ENCODE data around the gene PRPF40A.

PRPF40A gene

DNA sequence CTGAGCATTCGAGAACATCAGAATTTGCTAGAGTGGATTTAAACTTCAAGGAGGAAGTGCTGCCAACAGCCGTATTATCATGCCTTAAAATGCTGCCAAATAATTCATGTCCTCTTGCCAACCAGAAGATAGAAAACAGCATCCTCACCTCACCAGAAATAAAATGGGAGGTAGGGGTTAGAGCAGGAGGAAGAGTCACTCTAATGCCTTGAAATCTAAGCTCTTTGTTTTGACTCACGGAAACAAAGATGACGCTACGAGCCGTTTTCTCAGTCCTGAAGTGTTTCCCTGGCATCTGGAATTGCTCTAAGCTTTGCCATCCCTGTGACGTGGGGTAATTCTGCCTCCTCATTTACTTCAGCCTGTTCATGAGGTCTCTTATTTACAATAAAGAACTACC is 97.1 kb downstream of the PRPF40A start:
- no peak for DNase-seq (ENCODE audit: low read depth)

DNA sequence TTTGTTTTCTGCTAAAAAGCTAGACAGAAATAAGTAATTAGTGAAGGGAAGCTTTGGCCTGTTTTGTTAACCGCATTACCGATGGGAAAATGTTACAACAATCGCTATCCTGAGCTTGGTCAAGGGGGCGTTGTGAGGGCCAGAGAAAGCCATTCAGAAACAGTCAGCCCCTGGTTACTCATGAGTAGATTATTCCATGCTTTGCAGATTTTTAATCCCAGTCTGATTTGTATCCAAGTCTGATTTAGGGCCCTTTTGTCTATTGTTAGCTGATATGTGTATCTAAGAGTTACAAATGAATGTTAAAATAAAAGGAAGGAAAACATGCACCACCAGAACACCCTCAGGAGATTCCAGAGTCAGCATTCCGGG is 99.1 kb downstream of the PRPF40A start:
- DNase-seq (ENCODE audit: low read depth): no peak

DNA sequence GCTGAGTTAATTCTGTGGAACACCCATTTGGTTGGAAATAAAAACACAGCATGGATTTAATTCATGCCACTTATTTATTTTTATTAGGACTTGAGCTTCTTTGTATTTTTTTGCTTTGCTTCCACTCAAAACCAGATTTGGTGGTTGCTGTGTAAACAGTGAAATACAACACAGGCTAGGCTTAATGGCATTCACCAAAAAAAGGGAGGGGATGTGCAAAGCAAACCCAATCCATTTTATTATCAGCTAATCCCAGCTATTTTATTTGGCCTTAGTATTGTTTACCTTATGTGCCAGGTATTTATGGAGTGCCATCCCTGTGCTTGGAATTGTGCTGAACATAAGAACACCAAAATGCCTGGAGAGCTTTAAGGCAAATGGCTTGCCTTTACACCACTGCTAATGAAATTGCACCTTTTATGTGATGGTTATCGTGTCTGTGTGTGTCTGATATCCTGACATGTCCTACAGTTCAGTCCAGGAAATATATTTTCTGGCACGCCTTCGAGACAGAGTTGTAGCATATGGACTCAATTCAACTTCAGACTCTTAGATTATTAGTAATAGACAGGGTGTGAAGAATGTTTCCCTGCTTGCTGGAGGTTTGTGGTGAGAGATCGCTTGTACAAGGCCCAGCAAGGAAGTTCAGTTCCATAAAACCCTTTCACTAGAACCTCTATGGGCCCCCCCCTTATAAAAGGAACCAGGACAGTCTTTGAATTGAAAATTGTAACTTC is 99.6 kb downstream of the PRPF40A start:
- DNase-seq (ENCODE audit: low read depth): no peak

DNA sequence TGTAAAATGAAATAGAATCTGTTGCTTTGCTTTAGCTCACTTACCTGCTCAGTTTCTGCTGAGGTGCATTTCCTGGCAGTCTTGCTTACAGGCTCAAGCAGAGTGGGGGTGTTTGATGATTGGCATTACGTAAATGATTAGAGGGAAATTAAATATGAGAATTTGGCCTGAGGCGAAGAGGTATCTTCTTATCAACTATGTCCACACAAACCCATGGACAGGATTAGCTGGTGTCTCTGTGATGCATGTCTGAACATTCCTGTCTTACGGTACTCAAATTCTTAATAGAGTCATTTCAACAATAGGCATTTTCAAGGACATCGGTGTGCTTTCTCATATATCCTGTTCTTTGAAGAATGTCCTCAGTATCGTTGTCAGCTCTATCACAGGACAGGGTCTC is 102.1 kb downstream of the PRPF40A start:
- no peak for DNase-seq (ENCODE audit: low read depth)

DNA sequence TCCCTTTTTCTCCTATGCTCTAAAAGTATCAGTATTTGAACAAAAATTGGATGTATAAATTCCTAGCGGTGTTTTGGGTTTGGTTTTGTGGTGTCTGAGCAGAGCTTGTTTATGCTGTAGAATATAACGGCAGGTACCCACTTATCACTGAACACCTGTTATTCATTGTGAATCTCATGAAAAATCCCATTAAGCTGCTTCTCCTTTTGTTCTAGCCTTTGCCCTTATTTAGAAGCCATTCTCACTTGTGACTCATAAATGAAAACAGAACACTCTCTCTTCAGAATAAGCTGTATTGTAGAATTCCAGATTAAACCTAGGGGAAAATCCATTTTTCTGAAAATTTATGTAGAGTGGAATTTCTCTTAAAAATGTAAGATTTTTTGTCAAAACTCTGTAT is 104.0 kb downstream of the PRPF40A start:
- no peak for DNase-seq (ENCODE audit: low read depth)

DNA sequence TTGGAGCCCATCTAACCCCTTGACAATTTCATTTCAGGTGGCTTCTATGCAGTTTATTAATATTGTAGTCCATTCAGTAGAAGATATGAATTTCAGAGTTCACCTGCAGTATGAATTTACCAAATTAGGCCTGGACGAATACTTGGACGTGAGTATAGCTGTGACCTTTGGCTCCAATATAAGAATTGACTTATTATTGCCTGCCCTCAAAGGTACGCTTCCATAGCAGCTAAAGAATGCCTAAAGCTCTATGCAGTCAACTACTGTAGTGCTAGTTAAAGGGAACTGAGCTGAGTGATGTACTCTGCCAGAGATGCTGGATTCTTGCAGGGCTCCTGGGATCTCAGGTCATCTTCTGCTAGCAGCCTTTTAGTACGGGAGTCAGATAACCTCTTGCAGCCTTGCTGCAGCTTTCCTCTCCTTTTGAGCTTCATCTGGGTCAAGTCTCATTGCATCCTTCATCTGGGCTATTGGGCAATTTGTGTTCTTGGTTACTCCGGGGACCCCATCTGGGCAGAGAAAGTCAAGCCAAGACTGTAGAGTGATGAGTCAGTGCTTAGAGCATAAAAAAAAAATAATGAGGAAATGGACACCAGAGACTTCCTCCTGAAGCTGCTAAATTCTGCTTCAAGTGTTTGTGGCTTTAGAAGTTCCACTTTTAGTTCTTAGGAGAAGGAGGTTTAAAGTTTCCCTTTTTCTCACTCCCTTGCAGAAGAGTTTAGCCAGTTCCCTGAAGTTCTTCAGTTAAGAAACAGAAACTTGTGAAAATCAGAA is 105.6 kb downstream of the PRPF40A start:
- no peak for DNase-seq (ENCODE audit: low read depth)

DNA sequence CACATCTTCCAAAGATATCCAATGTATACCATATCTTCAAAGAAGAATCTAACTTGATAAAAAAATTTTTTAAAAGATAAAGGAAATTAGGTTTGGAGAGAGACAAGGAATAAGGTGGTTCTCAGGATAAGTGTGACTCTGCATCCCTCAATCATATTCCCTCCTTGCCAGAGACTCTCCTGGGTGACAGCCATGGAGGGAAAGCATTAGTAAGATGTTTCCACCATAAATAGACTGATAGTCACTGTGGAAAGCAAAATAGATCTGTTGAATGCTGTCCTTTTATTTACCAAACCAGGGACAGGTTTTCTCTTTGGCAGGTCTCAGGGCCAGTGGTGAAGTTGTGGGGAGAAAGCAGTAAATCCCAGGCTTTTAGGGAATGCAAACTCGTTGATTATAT is 107.6 kb downstream of the PRPF40A start:
- no peak for DNase-seq (ENCODE audit: low read depth)

DNA sequence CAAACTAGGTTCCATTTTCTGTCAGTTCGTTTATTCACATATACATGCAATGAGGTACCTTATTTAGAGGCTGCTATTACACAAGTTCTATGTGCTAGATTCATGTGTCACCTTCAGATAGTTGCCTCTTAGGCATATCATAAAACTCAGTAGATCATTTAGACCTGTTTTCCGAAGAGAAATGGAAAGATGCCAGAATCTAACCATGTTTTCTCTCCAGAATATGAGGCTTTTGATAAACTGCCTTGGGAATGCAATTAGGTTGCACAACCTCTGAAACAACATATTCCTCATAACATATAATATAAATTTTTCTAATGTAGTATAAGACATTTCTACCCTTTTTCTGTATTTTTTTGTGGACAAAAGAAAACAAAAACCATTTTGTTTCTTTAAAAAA is 108.1 kb downstream of the PRPF40A start:
- DNase-seq (ENCODE audit: low read depth): no peak

DNA sequence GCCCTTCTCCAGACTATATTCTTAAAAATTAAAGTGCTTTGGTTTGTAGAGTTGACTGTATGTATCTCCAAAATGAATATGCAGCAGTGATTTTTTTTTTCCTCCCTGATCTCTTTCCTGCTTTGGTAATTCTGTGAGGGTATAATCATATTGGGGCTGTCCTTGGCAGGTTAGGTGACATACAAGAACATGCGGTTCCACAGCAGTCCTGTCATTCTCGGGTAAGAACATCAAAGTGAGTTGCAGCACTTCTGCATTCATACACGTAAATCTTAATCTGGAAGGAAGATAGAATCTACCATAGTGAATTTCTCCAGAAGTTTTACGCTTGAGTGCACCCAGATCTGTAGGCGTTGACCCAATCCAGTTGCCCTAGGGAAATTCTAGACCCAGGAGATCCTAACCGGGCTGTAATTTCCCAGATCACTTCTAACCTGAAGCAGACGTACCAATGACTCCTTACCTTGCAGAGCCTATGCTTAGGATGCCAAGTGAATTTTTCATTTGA is 109.4 kb downstream of the PRPF40A start:
- DNase-seq (ENCODE audit: low read depth): no peak

DNA sequence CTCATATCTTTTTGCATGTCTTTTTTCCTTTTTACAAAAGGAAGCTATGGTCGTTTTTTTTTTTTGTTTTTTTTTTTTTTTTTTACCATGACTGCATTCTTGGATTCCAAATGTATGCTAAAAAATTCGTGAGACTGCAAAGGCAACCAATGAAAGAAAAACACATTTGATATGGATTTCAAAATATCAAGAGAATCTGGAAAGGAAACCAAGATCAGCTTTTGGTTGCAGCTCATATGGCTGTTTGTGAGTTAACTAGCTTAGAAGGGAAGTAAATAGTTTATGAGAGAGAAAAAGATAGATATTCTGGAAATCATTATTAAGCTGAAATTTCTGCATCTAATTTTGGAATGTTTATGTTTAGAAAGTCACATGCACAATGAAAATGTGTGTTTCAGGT is 110.3 kb downstream of the PRPF40A start:
- no peak for DNase-seq (ENCODE audit: low read depth)

DNA sequence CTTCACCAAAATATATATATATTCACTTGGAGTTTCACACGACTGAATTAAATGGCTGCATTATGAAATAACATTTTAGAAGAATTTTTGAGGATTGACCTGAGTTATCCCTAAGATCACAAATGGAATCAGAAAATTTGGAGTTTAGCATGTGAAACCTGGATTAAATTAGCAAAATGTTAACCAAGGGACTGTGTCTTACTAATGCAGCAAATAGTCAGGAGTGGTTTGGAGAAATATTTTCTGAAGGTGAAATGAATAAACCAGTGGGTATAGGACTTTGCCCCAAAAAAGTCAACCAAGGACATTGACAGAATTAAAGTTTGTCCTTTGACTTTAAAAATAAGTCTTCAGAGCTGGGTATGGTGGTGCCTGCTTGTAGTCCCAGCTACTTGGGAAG is 111.2 kb downstream of the PRPF40A start:
- DNase-seq (ENCODE audit: low read depth): no peak

DNA sequence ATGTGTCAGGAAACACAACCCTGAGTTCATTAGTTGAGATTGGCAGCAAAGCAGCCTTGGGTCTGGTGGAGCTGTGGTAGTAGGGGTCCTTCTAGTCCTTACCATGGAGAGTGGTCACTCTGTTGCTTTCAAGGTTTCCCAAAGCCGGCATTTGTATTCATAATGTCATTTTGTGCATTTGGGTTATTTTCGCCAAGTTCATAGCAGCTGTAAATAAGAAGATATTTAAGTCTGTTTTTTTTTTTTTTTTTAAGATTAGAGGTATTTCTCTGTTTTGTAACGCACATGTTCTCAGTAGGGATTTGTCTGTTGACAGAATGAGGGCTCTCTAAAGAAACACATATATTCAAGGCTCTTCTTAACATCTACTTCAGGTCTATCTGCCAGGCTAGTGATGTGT is 114.1 kb downstream of the PRPF40A start:
- no peak for DNase-seq (ENCODE audit: low read depth)

DNA sequence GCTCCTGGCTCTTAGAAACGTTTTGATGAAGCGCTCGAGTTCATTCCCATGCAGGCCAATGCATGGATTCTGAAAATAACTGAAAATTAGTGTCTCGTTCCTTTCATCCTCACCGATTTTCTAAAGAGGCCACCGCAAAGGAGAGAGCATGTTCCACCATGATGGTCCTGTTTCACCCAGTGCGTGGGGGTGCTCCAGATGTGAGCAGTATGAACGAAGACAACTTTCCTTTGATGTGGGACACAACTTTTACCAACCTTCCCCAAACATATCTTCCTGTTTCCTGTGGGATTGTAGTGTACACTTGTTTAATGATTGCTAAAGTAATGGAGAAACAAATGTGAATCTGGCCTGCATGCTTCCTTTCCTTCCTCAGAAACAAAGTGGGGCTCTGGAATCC is 114.5 kb downstream of the PRPF40A start:
- DNase-seq (ENCODE audit: low read depth): no peak
